NCI-H128 (cell line): ENCODE measurements around the gene SCEL.
"Not testable (repeated sequence)": the region's sequence is repeated elsewhere in the genome, so short reads cannot be mapped to it uniquely, and the experiment has no call there.

Experiments used
- DNase-seq: peaks from one replicate; lab custom pipeline; 2025; ENCODE audit not compliant: unreplicated experiment; lab: John Stamatoyannopoulos, UW

Gene SCEL

DNA sequence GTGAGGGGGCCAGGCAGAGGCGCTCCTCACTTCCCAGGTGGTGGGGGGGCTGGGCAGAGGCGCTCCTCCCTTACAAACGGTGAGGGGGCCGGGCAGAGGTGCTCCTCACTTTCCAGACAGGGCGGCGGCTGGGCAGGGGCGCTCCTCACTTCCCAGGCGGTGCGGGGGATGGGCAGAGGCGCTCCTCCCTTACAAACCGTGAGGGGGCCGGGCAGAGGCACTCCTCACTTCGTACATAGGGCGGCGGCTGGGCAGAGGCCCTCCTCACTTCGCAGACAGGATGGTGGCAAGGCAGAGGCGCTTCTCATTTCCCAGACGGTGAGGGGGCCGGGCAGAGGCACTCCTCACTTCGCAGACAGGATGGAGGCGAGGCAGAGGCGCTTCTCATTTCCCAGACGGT lies 124.5 kb downstream of the SCEL start:
- not testable (repeated sequence) for DNase-seq

DNA sequence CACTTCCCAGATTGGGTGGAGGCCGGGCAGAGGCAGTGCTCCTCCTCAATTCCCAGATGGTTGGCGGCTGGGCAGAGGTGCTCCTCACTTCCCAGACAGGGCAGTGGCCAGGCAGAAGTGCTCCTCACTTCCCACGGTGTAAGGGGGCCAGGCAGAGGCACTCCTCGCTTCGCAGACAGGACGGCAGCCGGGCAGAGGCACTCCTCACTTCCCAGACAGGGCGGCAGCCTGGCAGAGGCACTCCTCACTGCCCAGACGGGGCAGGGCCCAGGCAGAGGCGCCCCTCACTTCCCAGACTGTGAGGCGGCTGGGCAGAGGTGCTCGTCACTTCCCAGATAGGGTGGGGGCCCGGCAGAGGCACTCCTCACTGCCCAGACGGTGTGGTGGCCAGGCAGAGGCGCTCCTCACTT lies 125.3 kb downstream of the SCEL start:
- no peak for DNase-seq

DNA sequence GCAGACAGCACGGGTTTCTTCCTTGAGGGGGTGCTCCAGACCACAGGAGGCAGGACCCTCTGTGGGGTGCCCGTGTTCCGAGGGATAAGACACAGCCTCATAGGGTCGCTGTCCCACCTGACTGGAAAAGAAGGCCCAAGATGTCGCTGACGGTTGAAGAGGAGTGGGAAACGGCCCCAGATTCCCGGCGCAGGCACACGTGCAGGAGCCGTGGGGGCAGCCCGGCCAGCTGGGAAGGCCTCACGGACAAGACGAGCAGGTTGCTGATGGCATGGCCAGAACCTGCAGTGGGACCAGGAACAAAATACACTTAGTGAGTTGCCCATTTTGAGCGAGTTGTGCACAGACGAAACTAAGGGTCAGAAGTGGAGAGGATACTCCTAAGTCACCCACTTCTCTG lies 126.8 kb downstream of the SCEL start:
- DNase-seq = not testable (repeated sequence)

DNA sequence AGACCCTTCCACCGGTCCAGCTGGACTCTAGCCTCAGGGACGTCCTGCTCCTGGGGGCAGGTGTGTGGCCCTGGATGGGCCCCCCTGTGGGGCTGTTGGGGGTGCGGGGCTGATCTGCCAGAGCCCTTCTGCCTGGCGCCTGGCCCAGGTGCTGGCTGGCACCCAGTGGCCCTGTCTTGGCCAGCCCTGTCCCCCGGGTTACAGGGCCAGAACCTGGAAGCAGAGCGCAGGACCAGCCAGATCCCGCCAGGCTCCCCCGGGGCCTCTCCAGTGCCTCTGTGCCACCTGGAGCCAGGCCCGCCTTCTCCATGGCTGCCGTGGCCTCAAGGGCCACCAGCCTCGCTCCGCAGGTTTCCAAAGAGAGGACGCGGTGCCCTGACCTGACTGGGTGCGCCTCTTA lies 127.3 kb downstream of the SCEL start:
- not testable (repeated sequence) for DNase-seq

DNA sequence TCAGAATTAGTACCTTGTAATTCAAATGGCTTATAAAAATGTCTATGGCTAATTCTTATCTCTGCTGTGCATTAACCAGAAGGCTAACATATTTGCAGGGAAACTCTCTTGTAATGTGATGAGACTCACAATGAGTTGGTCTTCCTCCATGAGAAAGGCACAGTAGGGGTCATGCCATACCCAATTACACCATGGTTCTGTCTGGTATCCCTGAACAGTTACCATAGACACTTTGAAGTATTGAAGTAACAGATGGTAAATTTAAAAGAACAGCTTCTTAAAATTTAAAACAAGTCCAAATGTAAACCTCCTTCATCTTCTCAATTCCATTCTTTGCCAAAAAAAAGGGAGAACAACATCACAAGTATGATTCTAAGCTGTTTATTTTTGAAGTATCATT lies 139.3 kb downstream of the SCEL start:
- no peak for DNase-seq

DNA sequence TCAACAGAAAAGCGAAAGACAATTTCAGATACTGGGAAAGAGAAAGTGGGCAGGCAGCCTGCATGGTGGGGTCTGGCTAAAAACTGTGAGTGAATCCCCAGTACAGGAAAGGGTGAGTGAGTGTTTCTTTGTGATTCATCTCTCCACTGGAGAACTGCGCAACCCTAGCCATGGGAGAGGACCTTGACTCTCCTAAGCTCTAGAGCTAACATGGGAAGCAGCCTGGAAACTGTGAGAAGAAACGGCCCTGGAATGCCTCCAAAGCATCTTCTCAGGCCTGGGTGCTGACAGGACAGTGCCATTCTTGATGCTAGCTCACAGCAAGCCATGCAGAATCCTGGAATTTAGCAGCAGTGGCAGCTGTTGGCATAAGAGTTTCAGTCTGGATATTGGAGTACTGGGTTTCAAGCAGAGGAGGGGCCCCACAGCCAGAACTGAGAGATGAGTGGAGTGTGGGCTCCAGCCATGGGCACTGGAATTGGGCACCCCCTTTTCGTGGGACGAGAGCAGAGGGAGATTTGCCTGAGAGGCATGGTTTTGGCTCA lies 143.3 kb downstream of the SCEL start:
- no peak for DNase-seq

DNA sequence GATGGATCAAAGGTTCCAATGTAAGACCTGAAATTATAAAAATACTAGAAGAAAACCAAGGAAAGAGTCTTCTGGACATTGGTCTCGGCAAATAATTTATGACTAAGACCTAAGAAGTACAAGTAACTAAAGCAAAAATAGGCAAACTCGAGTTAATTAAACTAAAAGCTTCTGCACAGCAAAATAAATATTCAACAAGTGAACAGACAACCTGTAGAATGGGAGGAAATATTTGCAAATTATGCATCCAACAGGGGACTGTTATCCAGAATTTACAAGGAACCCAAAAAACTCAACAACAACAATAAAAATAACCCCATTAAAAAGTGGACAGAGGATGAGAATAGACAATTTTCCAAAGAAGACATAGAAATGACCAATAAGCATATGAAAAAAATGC lies 152.3 kb downstream of the SCEL start:
- no peak for DNase-seq

DNA sequence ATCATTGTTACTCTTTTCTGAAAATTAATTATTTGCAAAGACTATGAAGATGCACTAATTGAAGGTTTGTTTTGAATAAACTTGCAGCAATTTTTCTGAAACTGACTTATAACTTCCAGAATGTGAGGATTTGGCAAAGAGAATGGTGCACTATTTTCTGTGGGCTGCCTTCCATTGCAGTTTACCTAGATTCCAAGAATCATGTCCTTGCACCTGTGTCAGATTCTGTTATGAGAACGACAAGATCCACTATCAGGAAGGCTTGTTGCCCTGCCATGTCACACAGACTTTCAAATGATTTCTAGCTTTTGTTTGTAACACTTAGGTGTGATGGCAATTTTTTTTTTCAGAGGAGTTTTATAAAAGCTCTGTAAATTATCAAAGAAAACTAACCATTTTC lies 156.4 kb downstream of the SCEL start:
- no peak for DNase-seq

DNA sequence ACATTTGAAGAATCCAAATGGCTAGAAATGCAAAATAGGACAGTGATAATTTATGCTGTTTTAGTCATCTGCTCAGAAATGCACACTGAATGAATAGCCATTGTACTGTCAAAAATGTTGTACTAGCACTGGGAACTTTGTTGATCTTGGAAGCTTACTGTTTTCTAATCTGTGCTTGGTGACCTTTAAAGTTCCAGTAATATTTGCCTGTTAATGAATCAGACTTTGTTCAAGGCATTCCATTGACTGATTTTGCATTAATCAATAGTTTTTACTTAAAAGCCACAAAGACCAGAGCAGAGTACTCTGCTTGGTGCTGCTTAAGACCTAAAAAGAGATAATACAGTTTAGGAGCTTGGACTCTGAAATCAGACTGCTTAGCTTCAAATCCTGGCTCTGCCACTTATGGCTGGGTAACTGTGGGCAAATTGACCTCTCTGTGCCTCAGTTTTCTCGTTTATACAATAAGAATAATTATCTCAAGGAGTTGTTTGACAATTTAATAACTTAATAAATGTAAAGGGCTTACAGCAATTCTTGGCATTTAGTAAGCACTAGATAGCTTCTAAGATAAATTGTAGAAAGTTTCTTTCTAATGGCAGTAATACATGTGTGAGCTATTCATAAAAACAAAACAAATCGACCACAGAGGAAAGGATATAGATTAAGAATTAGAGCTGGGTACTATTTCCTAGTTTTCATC lies 157.4 kb downstream of the SCEL start:
- no peak for DNase-seq

DNA sequence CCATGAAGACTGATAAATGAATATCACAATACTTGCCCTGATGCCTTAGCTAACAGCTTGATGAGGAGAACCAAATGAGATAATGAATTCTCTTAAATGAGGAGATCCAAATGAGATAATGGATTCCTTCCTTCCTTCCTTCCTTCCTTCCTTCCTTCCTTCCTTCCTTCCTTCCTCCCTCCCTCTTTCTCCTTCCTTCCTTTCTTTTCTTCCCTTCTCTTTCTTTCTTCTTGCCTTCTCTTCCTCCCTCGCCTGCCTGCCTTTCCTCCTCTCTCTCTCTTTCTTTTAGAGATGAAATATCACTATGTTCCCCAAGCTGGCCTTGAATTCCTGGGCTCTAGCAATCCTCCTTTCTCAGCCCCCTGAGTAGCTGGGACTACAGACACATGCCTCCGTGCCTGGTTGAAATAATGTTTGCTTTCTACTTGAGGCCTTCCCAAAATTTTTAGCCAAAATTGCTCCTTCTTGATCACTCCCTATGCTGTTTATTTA lies 158.0 kb downstream of the SCEL start:
- DNase-seq = no peak
